A673 (cell line): ENCODE measurements around the gene ZBTB16. TPM values are rescaled to one million over a fixed set of nuclear protein-coding genes. Genes with fewer than 3 reads are reported as not detected.

Experiments
- BruUV-seq: library from RNA; stranded (reverse); fragments of 400-500 nt; replicated peaks from 2 replicates; lab custom pipeline; 2021; lab: Mats Ljungman, UMichigan
- CTCF ChIA-PET: fragments of 300-600 bp; sonication (Branson Sonifier 250); formaldehyde crosslinking; loops from one replicate; lab custom pipeline; 2022; ENCODE audit warnings: antibody characterized with exemption; lab: Charles Lee
- POLR2A ChIA-PET: fragments of 300-600 bp; sonication (Branson Sonifier 250); formaldehyde crosslinking; loops from one replicate; lab custom pipeline; 2022; ENCODE audit warnings: antibody characterized with exemption; ENCODE audit not compliant: low non-redundant PET; lab: Charles Lee
- DNase-seq: peaks from one replicate; pipeline ENCODE4 v3.0.0-alpha.2; 2015; ENCODE audit warnings: low spot score
- H3K27ac ChIP-seq: fragments of 200-600 bp; sonication (generic); 2 replicates; pipeline ENCODE4 v1.5.1; 2016; ENCODE audit warnings: mixed run types, low read depth, mild to moderate bottlenecking, mixed read lengths, antibody characterized with exemption, low read length; ENCODE audit not compliant: poor library complexity, severe bottlenecking
- H3K27me3 ChIP-seq: fragments of 200-600 bp; sonication (generic); replicated peaks from 2 replicates; pipeline ENCODE4 v1.6.1; 2017; ENCODE audit warnings: mixed run types, low read depth, mild to moderate bottlenecking, mixed read lengths, antibody characterized with exemption, low read length; ENCODE audit not compliant: insufficient read depth, poor library complexity
- H3K36me3 ChIP-seq: fragments of 200-600 bp; sonication (generic); 2 replicates; pipeline ENCODE4 v1.6.1; 2016; ENCODE audit warnings: mixed run types, mild to moderate bottlenecking, mixed read lengths, antibody characterized with exemption, low read length; ENCODE audit not compliant: insufficient read depth, poor library complexity, severe bottlenecking
- H3K4me1 ChIP-seq: fragments of 200-600 bp; sonication (generic); 2 replicates; pipeline ENCODE4 v1.6.1; 2017; ENCODE audit warnings: mixed run types, mild to moderate bottlenecking, mixed read lengths, antibody characterized with exemption, low read length; ENCODE audit not compliant: insufficient read depth, poor library complexity, severe bottlenecking
- H3K4me3 ChIP-seq: fragments of 200-600 bp; sonication (generic); 2 replicates; pipeline ENCODE4 v1.5.1; 2016; ENCODE audit warnings: low read depth, mixed run types, mild to moderate bottlenecking, mixed read lengths, low read length; ENCODE audit not compliant: poor library complexity, severe bottlenecking
- H3K9me3 ChIP-seq: fragments of 200-600 bp; sonication (generic); 2 replicates; pipeline ENCODE4 v1.6.1; 2016; ENCODE audit warnings: mixed run types, low read depth, mild to moderate bottlenecking, mixed read lengths, antibody characterized with exemption, low read length; ENCODE audit not compliant: poor library complexity, severe bottlenecking
- EZH2 ChIP-seq: fragments of 200-600 bp; sonication (generic); IDR thresholded peaks from 2 replicates; pipeline ENCODE4 v1.6.1; 2017; ENCODE audit warnings: borderline replicate concordance, low read depth, mild to moderate bottlenecking, mixed read lengths, antibody characterized with exemption, low read length; ENCODE audit not compliant: poor library complexity, severe bottlenecking
- intact Hi-C: fragments of 100-400 bp; cut with micrococcal nuclease; formaldehyde crosslinking; loops from one replicate; pipeline ENCODE4 v1.10.0; 2022; ENCODE audit not compliant: unreplicated experiment
- total RNA-seq: library from RNA; stranded (reverse); gene quantifications from 2 replicates; pipeline ENCODE4 v1.2.3, GENCODE V29; 2021
- TF ChIP-seq, protein P1 (sequence below): fragments of 300-800, 200-600 bp; sonication (generic); conservative IDR thresholded peaks from 2 replicates; pipeline ENCODE4 v1.5.1; 2017; ENCODE audit warnings: low read depth, mild to moderate bottlenecking, antibody characterized with exemption, low read length, moderate library complexity, mixed read lengths

The ZBTB16 gene
- total RNA-seq, 1 experiment from 2014 or later, result 12.0 TPM

DNA sequence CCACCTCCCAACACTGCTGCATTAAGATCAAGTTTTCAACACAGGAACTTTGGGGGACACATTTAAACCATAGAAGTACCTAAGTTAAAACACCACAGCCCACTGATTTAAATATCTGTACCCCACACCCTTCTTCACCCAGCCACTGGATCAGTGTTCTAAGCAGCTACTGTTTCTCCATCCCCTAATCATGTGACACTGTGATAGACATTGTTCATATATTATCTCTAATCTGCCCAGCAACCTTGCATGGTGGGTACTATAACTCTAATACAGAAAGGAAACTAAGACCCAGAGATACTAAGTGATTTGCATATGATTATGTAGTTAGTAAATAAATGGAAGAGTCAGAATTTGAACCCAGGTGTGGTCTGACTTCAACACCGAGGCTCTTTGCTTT, 166.2 kb downstream of the ZBTB16 start:
- no peaks in the 10 kb centered on the region for H3K27me3 ChIP-seq
- intact Hi-C loops, result no loop called here
- no peak for TF ChIP-seq EZH2
- TF ChIP-seq, protein P1, sequence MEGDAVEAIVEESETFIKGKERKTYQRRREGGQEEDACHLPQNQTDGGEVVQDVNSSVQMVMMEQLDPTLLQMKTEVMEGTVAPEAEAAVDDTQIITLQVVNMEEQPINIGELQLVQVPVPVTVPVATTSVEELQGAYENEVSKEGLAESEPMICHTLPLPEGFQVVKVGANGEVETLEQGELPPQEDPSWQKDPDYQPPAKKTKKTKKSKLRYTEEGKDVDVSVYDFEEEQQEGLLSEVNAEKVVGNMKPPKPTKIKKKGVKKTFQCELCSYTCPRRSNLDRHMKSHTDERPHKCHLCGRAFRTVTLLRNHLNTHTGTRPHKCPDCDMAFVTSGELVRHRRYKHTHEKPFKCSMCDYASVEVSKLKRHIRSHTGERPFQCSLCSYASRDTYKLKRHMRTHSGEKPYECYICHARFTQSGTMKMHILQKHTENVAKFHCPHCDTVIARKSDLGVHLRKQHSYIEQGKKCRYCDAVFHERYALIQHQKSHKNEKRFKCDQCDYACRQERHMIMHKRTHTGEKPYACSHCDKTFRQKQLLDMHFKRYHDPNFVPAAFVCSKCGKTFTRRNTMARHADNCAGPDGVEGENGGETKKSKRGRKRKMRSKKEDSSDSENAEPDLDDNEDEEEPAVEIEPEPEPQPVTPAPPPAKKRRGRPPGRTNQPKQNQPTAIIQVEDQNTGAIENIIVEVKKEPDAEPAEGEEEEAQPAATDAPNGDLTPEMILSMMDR, result no peak
- no peak overlapping the region for H3K4me3 ChIP-seq
- no TSS peak for BruUV-seq
- H3K36me3 ChIP-seq, result no peaks in the 10 kb centered on the region
- peaks cover 19% of the 10 kb centered on the region for H3K4me1 ChIP-seq
- DNase-seq, result no peak
- no peaks in the 10 kb centered on the region for H3K9me3 ChIP-seq
- ChIA-PET CTCF (no interaction called here), POLR2A (no interaction called here)
- H3K27ac ChIP-seq, result no peak overlapping the region

DNA sequence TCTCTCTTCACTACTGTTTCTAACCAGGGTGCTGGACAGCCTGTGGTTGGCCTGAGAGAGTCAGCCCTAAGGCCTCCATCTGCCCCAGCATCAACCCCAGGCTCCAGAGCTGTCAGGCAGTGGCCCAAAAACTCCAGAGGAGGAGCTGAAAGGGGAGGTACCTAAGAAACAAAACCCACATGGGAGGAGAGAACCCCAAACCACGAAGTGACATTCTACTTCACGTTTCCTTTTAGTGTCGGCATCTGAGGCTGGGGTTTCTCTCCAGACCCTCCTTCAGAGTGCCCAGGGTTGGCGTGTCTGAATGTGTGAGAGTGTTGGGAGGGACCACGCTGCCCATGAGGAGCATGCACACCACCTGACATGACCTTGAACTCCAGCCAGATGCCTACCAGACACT, 166.8 kb downstream of the ZBTB16 start:
- H3K4me1 ChIP-seq, result peaks cover 19% of the 10 kb centered on the region
- ChIA-PET CTCF (no interaction called here), POLR2A (no interaction called here)
- intact Hi-C loops, result no loop called here
- no peak overlapping the region for H3K4me3 ChIP-seq
- no peak for DNase-seq
- no peak for TF ChIP-seq EZH2
- TF ChIP-seq, protein P1, result no peak
- H3K36me3 ChIP-seq, result no peaks in the 10 kb centered on the region
- BruUV-seq, result no TSS peak
- H3K27me3 ChIP-seq, result no peaks in the 10 kb centered on the region
- no peaks in the 10 kb centered on the region for H3K9me3 ChIP-seq
- H3K27ac ChIP-seq, result no peak overlapping the region

DNA sequence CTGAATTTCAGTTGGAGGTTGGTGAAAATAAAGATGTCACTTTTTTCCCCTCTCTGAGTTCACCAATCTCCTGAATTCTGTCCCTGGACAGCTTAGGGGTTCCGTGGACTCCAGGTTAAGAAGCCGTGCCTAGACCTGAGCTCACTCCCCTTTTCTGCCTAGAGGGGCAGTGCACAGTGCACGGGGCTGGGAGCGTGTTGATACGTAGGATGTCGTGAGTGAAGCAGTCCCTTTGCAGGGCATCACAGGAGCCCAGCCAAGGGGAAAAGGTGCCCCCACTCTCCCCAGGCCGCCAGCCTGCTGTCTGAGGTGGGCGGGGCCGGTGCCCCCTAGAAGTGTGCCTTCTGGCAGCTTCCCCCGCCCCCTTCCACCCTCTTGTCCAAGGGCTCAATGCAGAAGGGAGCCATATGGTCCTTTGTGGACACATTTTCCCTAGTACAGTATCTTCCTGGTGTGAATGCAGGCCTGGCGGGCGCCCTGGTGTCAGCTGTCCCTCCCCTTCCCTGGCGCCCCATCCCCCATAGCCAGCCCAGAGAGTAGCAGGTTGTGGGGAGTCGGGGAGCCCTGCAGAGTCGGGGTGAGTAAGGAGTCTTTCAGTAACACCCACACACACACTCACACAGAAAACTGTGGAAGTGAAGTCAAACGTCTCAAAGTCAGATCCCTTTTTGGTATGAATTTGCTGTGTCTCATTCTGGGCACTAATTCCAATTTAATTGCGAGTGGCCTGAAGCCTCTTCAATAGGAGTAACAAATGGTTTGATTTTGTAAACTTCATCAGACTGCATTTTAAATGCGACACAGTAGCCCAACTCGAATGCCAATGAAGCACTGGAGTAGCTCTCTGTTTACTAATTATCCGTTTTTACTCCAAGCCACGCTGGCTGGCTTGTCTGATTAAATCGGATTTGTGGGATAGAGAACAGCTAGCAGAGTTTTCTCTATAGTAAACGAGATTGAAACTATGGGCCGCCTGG, 169.2 kb downstream of the ZBTB16 start:
- ChIA-PET POLR2A (no interaction called here), CTCF (no interaction called here)
- peaks cover 19% of the 10 kb centered on the region for H3K4me1 ChIP-seq
- intact Hi-C loops, result no loop called here
- peak; percentile 56 for DNase-seq
- no TSS peak for BruUV-seq
- peak overlapping the region; percentile 57 for H3K27ac ChIP-seq
- no peaks in the 10 kb centered on the region for H3K27me3 ChIP-seq
- no peaks in the 10 kb centered on the region for H3K9me3 ChIP-seq
- no peak overlapping the region for H3K4me3 ChIP-seq
- H3K36me3 ChIP-seq, result no peaks in the 10 kb centered on the region
- TF ChIP-seq, protein P1, result no peak
- TF ChIP-seq EZH2, result no peak
